Ureter (tissue), 1 donor: ENCODE data around the gene SERPINE3. TPM values are rescaled to one million over a fixed set of nuclear protein-coding genes. Genes with fewer than 3 reads are reported as not detected.

Experiments
- DNase-seq: peaks from one replicate; pipeline ENCODE4 v3.0.0-alpha.2; 2020; ENCODE audit warnings: low spot score
- total RNA-seq: library from RNA; stranded (reverse); gene quantifications from one replicate; pipeline ENCODE4 v1.2.4, GENCODE V29; 2023
- donor health status: DM: yes; HTN: yes; CAD: no.

SERPINE3 gene
- total RNA-seq: 0.31 TPM

DNA sequence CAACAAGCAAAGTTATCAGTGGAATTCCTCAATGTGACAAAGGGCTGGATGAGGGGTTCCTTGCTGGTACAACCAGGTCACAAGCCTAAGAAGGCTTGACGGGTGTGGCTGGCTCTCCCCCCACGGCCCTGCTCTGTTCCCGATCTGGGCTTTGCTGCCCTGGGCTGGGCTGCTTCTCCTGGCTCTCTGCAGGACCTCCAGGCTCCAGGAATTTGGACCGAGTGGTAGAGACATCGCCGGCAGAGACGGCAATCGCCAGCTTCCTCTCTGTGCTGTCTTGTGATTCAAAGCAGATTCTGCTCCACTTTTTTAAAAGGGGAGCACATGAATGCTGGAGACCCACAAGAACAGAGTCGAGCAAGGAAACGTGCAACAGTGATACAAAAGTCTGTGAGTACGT is at the start of gene SERPINE3:
Gene SERPINE3 (plus strand): TSS at position 338 of the 400 bp plus-strand sequence. CDS start 1,401 bp downstream, outside the sequence.
- DNase-seq: no peak

DNA sequence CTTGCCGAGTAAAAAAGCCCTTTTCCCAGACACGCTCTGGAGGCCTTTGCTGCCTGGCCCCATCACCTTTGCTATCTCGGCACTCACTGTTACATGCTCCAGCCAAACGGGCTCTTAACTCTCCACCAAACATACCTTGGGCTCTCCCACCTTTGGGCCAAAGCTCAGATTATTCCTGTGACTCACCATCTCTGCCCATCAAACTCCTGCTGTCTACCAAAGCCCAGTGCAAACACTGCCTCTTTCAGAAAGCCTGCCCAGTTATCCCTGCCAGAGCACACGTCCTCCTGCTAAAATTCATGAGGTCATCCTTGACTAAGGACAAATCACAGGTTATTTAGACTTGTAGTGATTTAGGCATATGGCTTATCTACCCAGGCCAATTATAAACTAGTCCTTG is 48.1 kb upstream of the SERPINE3 start:
- no peak for DNase-seq

DNA sequence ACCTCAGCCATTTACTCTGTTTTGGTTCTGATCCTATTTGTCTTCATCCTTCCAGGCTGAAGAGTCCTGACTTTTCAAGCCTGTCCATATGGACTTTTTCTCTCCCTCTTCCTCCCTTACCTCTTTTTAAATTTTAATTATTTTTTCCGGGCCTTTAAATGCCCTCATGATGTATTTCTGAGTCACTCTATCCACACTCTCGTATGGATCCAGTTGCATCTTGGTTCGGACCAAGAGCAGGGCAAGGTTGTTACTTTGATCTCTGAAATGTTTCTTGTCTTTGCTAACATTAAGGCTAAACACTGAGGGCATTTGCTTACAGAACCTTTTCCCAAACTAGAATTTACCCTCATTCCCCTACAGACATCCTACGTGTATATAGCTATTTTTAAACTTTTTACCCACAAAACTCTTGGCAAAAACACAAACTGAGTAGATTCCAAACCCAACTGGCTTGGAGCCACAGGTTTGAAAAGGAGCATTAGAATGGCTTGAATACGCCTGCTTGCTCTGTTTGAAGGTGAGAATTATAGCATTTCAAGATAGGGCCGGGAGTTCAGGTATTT is 47.4 kb upstream of the SERPINE3 start:
- no peak for DNase-seq

DNA sequence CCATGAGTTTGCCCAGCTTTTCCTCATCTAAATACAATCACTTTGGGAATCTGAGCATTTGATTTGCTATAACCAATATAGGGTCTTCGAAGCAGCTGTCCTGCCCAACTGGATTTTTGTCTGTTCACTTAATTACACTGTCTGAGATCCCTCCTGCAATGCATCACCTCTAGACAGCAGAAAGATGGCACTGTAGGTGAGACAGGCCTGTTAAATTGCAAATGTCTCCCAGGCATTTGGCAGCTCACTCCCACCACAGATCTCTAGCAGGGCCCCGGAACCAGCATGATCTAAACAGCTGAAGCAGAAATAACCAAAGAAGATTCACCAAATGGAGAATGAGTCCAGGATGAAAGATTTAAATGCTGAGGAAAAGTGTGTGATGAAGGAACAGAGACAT is 41.9 kb upstream of the SERPINE3 start:
- DNase-seq: no peak

DNA sequence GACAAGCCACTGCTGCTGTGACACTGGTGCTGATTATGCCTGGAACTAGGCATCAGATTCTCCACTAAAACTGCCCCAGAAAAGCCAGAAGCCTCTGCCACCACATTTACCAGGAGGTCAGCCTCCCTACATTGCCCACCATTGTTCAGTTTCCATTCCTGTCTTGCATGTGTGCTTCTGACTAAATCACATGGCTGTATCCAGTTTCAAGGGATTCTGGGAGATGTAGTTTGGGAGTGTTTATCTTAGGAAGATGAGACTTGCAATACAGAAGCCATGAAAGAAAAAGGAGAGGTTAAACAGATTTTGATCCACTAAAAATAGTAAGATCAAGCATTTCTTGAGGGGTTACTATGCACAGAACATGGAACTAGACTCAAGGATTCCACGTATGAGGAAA is 40.7 kb upstream of the SERPINE3 start:
- no peak for DNase-seq

DNA sequence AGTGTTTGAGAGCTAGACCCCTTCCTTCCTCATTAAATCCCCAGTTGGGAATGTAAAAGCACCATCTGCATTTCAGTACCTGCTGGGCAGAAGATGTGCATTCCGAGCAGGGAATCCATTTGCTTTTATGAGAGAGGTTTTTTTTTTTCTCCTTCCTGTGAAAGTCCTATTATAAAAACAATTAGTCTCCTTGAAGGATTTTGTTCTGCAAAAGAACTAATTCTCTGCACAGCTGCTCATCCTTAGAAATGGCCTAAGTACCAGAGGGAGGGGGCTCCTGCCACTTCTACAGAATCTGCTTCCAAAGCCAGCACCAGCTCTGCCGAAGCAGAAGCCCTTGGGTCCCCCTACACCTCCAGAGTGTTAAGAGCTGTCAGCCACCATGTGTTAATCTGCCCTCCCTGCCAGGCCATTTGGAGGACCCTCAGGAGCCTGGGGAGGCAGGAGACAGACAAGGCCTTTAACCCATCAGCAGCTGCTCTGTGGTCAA is 36.4 kb upstream of the SERPINE3 start:
- DNase-seq: no peak

DNA sequence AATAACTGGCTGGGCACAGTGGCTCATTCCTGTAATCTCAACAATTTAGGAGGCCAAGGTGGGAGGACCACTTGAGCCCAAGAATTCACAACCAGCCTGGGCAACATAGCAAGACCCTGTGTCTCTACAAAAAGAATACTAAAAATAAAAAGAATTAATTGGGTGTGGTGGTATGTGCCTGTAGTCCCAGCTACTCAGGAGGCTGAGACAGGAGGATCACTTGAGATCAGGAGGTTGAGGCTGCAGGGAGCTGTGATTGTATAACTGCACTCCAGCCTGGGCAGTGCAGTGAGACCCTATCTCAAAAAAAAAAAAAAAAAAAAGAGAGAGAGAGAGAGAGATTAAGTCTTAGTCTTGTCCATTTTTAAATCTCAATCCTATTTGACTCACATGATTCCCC is 35.6 kb upstream of the SERPINE3 start:
- no peak for DNase-seq

DNA sequence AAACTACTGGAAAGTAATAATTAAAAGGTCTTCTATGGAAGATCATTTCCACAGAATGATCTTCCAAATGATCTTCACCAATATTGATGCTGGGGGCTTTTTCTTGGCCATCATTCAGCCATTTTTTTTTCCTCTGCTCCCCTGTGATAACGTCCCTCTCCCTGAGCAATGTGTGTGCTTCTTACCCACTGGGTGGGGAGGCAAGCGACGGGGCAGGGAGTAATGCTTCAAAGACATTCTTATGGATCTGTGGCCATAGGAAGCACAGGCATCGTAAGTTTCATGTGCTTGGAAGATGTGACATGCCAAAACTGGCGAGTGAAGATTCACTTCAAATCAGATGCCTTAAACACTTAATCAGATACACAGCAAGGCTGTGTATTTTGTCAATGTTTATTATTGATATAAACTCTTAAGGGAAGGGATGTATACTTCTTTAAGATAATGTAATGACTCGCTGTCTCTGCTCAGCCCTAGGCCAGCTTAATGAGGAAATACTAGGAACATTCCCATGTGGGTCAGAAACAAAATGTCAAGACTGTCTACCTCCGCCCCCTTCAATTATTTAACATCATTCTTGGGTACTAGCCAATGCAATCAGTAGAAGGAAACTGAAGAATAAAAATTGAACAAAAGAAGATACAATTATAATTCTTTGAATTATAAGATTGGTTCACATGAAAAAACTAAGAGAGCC is 34.1 kb upstream of the SERPINE3 start:
- DNase-seq: no peak

DNA sequence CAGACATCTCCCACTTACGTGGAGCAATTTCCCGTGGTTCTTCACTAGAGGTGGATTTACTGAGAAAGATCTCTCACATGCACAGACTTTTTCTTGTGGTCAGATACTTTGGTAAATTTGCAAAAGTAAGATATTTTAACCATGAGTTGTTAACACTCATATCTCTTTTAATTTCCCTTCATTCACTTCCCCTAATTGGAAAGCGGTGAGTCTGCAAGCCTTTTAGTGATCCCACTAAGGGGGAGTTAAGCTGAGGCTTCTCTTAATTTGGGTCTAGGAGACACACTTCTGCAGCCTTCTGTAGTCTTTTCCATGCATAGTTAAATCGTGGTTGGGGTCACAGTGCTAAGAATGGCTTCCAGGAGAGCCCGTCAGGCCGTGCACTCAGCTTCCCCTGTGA is 30.7 kb upstream of the SERPINE3 start:
- DNase-seq: no peak

DNA sequence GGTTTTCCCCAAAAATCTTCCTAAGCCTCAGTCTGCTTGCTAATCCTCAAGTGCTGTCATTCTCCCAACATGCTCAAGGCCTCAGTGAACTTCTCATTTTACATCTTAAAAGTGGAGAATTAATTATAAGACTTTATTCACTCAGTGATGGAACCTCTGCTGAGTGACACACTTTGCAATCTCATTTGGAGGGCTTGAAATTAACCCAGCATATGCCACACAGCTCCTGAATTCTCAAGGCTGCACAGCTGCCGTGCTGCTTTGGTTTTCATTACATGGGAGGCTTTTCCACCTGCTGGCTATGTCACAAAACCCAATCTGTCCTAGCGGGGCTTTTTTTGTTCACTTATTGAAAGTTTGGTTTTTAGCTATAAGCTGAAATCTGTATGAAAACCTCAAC is 28.3 kb upstream of the SERPINE3 start:
- DNase-seq: no peak

DNA sequence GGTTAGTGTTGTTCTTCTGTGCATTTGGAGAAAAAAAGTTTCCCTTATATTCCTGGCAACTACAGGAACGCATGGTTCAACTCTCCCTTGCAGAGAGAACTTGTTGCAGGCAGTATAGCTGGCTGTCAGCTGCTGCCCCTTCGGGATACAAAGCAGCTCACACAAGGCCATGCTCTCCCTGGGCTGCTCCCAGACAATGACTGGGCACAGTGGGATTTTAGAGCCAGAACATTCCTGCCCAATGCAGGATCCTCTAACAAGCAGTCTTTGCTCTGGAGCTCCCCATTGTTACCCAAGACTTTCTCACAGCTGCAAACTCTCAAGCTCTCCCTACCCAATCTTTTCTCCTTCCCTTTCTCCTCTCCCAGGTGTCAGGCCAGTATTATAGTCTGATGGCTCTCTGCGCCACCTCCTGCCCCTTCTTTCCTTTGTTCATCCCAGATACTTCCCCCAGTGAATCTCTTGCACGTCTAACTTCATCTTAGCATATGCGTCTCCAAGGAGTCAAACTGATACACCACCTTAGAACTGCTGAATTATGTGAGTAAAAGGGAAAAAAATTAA is 27.5 kb upstream of the SERPINE3 start:
- DNase-seq: no peak

DNA sequence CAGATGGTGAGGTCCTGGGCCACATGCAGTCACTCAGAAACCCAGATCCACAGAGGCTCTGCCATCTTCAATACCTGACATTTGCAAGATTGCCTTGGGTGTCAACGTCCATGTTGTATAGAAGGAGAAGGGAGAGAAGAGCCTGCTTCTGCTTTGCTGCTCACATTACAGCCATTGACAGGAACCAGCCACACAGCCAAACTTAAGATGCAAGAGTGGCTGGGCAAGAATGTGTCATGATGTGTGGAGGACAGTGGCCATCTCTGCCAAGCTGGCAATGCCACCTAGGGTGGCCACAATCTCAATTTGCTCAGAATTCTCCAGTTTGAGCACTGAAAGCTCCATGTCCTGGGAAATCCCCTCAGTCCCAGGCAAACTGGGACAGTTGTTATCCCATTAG is 25.9 kb upstream of the SERPINE3 start:
- no peak for DNase-seq

DNA sequence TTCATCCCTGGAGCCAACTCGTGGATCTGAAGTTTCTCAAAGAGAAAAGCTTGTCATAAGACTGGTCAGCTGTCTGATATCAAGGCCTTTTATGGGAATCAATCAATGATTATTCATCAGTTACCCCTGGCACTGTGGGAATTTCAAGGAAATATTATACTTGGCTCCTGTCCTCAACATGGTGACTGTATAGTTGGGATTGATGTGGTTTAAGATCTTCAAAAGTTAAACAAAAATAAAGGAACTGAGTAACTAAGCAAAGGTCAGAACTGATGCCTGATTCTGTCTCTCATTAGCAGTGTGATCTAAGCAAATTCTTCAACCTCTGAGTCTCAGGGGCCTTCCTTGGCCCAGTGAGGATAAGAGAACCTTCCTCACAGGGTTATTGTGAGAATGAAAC is 22.2 kb upstream of the SERPINE3 start:
- no peak for DNase-seq

DNA sequence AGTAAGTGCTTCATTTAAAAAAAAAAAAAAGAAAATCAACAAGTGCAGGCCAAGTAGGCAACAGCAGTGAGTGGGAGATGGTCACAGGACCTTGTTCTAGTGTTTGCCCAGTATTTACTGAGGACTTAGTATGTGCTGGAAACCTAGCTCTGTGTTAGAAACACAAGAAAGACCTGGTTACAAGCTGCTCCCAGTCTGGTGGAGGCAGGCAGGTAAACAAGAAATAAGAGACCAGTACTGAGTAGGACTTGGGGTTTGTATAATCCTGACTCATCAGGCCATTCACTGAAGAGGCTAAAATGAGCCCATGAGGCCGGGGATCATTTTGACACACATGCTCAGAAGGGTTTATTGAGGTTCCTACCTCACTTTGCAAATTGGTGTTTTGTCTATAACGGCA is 21.5 kb upstream of the SERPINE3 start:
- no peak for DNase-seq

DNA sequence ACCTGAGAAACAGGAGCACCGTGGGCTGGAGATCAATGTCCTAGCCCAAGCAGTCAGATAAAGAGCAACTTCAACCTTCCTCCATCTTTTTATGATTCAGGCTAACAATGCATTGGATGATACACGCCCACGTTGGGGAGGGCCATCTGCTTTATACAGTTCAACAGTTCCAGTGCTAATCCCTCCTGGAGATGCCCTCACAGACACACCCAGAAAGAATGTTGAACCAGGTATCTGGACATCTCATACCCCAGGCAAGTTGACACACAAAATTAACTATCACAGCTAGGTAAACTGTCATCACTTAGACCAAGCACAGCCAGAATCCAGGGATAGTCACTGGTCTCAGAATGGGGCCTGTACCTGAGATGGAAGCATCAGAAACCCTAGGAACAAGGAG is 20.6 kb upstream of the SERPINE3 start:
- no peak for DNase-seq

DNA sequence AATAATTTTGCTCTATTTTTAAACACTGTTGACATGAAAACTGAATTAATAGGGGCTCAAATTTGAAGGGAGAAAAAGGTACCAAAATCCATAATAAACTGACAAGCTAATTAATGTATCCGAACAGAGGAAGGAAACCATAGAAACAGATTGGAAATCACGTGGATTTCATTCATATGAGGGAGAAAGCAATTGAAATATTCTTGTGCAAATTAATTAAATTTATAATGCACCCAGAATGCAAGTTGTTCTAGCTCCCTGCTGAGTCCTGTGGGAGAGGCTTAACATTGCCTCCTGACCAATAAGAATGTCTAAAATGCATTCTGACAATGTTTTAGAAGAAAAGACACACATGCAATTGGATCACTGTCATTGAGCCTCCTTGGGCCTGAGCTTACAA is 17.7 kb upstream of the SERPINE3 start:
- DNase-seq: no peak

DNA sequence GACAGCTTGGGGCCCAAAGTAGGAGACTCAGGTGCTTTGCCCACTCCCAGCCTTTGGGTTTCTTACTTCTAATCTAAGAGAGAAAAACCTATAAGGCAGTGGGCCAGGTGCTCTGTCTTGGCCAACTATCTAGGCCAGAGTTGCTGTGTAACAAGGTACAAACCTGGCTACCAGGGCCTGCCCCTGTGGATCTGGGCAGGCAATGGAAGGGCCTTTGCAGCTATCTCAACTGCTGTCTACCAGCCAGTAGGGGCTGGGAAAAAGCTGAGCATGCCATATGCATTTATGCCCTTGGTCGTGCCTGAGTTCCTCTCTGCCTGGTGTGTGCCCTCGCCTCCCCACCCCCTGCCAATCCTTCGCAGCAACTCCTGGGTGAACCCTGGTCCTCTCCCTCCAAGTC is 16.7 kb upstream of the SERPINE3 start:
- DNase-seq: no peak

DNA sequence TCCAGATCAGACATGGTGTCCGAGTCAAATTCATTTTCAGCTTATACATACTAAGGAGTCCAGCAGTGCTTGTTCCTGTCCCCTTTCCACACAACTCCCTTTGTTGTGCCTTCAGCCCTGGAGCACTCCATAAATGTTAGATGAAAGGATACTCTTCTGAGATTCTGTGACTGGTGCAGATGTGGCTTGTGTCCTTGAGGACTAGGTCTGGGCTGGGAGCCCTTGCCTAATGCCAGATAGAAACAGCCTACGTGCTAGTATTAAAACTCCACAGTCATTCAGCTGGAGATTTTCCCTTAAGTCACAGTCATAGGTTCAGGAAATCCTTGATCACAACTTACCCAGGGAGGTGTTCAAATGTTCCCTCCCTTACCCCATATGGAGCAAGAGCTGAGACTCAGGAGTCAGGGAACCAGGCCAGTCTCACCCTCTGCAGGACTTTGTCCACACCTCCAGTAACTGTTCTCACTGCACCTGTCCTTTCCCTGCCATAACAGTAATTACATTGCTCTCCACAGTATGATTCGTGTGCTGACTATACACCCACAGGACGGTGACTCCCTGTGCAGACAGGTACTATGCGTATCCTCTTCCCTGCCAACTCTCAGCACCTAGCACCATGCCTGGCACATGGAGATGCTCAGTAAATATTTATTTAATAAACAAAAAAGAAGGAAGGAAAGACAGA is 15.5 kb upstream of the SERPINE3 start:
- no peak for DNase-seq

DNA sequence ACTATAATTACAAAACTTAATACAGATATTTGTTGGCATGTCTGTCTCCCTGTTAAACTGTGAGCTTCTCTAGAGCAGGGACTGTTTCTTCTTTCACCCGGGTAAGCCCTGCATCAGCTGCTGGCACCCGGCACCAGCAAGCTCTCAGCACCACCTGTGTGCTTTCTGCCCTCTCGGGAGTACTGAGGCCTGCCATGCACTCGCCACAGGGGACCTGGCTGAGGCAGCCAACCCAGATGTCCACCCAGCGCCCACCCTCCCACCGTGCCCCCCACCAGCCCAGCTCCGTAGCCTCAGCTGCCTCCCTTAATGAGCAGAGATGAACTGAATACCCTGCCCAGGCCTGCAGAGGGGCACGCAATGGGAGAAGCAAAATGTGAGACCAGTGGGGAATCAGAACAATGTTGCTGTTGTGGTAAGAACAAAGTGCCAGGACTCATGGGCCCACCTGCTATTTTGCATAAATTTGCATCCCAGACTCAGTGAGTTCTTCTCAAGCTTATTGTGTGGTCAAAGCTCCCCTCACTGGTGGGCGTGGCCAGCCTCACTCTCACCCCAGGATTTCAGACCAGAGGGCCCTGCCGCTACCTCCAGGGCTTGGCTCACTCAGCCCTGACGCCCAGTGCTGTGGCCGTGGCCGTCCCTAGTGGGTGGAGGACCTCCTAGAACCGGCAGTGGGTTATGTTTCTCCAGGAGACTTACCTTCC is 14.6 kb upstream of the SERPINE3 start:
- DNase-seq: no peak

DNA sequence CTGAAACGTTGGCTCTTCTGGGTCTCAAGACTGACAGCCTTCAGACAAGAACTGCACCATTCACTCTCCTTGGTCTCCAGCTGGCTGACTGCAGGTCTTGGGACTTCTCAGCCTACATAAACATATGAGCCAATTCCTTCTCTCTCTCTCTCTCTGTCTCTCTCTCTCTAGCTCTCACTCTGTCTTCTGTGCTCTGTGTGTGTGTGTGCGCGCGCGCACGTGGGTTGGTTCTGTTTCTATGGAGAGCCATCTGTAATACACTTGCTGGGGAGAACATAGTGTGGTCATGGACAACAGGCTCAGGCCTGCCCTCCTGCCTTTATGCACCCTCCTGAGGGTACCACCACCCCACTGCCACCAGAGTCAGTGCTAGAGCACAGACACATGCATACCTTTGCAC is 13.7 kb upstream of the SERPINE3 start:
- no peak for DNase-seq

DNA sequence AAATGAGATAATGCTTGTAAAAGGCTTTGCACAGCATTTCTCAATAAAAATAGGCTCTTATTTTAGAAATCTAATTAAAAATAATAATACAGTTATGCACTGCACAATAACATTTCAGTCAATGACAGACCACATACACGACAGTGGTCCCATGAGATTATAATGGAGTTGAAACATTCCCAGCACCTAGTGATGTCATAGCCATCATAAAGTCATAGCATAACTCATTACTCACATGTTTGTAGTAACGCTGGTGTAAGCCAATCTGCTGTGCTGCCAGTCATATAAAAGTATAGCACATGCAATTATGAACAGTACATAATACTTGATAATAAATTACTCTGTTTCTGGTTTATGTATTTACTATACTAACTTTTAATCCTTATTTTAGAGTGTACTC is 12.7 kb upstream of the SERPINE3 start:
- DNase-seq: no peak

DNA sequence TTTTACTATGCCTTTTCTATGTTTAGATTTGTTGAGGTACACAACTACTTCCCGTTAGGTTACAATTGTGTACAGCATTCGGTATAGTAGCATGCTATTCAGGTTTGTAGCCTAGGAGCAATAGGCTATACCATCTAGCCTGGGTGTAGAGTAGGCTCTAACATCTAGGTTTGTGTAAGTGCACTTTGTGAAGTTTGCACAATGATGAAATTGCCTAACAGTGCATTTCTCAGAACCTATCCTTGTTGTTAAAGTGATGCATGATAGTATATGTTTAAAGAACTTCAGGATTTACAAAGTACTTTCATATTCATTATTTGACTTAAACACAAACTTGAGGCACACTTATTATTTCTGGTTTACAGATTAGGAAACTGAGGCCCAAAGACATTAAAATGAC is 11.5 kb upstream of the SERPINE3 start:
- DNase-seq: no peak
